ENCODE results near the gene FYB1. TPM values are rescaled to one million over a fixed set of nuclear protein-coding genes. Genes with fewer than 3 reads are reported as not detected.

Gene FYB1
- total RNA-seq, 2 experiments from 2014 or later, result 45.3 to 51.9 TPM

DNA sequence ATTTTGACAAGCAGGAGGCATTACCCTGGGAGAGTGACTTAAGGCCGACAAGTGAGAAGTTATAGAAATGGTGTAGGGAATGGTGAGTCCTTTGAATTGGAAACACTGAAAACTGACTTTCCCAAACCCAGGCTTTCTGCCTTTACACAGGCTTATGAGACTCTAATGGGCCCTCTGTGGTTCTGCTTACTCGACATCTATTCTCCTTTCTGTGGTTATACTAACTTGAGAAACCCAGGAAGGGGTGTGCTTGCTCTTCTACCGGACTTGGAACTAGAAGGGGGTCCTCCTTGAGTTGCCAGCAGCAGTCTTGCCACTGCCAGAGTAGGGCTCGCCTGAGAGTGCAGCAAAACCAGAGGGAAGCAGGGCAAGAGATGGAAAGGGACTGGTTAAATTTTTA lies 63.3 kb downstream of the FYB1 start:
- POLR2A ChIA-PET, result no interaction called here
- CTCF ChIA-PET, result no interaction called here

DNA sequence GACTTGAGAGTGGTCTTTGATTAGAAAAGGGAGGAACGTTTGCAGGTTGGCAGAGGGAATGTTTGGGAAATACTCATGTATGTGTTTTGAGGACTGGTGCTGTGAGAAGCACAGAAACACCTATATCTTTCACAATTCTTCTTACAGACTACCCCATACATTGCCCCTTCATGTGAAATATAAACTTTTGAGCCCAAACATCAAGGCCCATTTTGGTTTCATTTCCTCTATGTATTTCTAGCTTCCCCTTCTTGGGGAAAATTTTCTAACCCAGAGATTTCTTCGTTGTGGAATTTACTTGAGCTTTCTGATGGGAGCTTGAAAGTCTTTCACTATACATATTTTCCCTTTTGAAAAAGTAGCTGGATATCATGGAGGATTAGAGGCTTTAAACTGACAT lies 67.6 kb downstream of the FYB1 start:
- CTCF ChIA-PET, result interaction anchor here (0.9 kb wide), 3 partner anchors 37 to 66 kb away, joined by 3 read pairs; no protein-coding TSS in a partner anchor
- POLR2A ChIA-PET, result no interaction called here

DNA sequence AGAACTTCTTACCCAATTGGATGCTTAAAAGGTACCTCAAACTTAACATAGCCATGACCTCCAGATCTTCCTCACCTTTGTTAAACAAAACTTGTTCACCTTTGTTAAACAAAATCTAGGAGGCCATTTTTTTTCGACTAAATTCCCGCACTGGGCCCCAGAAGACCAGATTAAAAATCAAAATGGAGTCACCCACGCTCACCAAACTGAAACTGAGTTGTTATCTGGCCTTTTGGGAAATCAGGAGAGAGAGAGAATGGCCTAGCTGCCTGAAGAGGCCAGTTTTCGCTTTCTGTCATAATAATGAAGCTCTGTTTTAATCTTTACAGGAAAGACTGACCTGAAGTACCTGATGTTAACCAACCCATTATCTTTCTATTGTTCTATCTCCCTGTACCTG lies 69.4 kb downstream of the FYB1 start:
- CTCF ChIA-PET, result interaction anchor here (0.6 to 3.4 kb wide), 2 partner anchors 39 to 67 kb away, joined by 5 to 11 read pairs; no protein-coding TSS in a partner anchor
- POLR2A ChIA-PET, result no interaction called here

DNA sequence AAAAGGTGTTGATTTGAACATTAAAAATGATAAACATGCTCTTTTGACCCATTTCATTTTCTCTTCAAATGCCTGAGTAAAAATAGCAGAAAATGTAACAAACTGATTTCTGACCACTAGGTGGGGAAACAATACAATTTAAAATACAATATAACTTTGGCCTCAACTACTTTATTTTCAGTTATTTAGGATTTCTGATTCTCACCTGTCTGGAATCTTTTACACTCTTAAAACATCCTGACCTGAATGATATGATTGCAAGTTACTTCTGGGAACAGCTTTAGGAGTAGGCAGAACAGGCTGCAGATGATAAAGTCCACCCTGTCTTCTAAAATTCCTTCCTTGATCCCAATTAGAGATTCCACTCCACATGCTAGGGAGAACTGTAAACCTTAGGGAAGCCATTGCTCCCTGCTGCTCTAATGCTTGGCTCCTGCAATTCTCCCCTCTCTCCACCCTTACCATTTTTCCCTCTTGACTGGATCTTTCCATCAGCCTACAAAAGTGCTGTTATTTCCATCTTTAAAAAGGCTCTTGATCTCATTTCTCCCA lies 70.3 kb downstream of the FYB1 start:
- ChIA-PET CTCF (interaction anchor here (3.4 kb wide), 1 partner anchor 68 kb away, joined by 11 read pairs; no protein-coding TSS in a partner anchor), POLR2A (no interaction called here)

DNA sequence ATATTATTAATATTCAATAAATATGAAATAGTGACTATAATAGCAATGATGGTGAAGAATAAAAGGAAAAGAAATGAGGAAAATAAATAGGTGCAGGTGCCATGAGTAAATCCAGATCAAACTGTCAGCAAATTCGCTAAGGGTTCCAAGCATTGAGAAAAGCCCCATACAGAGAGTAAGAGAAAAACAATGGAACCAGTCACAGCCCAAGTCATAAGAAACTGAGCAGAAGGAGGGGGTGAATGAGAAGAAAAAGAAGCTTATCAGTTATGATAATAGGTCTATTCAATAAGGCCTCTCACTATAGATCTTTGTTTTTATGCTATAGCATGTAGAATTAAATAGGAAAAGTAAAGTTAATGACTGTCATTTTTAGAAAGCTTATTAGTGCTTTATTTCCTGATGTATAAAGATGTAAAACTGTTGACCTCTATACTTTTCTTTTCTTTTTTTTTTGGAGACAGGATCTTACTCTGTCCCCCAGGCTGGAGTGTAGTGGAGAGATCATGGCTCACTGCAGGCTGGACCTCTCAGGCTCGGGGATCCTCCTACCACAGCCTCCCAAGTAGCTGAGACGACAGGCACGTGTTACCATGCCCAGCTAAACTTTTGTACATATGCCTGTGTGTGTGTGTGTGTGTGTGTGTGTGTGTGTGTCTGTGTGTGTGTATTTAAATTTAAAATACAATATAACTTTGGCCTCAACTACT lies 72.4 kb downstream of the FYB1 start:
- ChIA-PET POLR2A (no interaction called here), CTCF (interaction anchor here (0.8 to 3.4 kb wide), 4 partner anchors 18 to 103 kb away, joined by 4 to 11 read pairs (median 4); no protein-coding TSS in a partner anchor)

DNA sequence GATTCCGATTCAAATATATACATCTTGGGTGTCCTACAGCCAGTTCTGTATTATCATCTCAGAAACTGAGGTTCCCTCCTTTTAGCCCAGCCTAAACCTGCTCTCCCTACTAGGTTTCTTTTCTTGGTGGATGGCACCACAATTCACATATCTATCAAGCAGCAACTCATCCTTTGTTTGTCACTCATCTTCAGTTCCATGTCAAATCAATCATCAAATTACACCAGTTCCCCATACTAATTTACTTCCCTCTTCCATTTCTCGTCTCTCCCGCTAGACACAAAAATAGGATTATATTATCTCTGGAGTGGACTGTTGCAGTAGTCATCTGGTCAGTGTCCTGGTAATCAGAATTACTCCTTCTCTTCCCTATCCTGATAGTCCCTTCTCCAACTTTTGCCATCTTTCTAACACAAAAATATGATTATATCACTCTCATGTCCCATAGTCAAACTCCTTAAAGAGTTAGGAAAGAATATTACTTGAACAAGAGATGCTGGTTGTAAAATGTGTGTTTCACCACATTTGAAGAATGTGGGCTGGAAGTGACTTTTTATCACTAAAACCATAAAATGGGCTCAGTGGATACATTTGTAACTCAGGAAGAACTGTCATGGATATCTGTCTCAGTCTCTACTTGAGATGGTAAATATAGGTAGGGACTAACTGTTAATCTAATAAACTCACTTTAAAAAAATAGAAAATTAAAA lies 76.1 kb downstream of the FYB1 start:
- ChIA-PET CTCF (interaction anchor here (0.9 kb wide), 1 partner anchor 63 kb away, joined by 3 read pairs; no protein-coding TSS in a partner anchor), POLR2A (no interaction called here)

DNA sequence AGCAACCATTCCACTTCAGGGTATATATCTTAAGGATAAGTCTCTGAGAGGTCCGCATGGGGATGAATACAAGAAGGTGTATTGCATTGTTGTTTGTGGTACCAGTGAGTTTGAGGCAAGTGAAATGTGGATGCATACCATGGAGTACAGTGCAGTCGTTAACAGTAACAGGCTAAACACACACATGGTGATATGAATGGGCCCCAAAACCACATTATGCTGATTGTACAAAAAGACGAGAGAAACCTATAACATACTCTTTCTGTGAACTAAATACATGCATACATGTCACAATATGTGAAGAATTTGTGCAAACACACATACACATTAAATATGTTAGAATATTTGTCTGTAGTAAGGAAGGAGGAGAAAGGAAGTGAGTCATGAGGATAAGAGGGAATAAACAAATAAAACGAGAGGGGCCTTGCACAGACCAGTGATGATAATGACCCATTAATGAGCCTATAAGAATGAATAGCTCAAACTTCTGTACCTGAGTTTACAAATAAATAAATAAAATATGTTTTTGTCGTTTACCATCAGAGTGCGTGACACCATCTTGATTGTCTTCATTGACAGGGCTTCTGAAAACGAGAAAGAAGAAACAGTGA lies 78.7 kb downstream of the FYB1 start:
- ChIA-PET CTCF (interaction anchor here (0.9 kb wide), 1 partner anchor 143 kb away, joined by 3 read pairs; no protein-coding TSS in a partner anchor), POLR2A (no interaction called here)

DNA sequence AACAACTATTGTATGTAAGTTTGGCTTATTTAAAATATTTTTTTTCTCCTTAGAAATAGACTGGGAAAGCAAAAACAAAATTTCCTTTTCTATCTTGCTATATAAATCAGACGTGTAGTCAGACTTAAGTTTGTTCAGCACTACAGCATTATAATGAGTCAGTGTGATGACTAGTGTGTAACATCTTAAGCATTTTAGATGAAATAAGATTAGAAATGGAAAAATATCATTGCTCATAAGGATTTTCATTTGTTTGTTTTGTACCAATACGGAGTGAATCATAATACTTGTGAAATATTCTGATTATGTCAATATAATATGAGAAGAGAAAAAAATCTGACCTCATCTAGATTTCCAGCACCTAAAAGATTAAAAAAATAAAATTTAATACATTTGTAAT lies 80.5 kb downstream of the FYB1 start:
- ChIA-PET CTCF (no interaction called here), POLR2A (no interaction called here)

DNA sequence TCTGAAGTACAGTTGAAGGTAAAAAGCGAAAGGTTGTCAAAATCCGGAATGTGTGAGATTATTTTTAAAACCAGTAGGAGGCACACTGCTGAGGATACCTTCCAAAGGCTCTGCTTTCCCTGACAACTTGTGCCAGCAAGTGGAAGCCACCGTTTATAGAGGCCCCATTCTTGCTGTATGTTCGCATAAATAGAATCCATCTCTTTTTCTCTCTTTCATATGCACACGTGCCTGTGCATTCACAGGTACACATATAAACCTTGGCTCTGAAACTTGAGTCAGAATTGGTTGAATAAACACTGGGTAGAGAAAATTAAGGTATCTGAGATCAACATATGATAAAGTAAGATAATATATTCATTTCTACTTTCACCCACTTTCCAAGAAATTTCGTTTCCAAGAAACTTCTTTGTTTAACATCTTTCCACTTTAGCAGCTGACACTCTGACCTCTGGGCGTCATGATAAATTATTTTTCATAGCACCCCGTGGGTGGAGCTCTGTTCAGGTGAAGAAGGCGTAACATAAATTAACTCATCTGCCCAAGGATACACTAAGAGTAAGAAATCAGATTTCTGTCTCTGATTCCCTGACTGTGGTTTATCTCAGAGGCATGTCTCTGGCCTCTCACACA lies 81.4 kb downstream of the FYB1 start:
- CTCF ChIA-PET, result no interaction called here
- POLR2A ChIA-PET, result no interaction called here

DNA sequence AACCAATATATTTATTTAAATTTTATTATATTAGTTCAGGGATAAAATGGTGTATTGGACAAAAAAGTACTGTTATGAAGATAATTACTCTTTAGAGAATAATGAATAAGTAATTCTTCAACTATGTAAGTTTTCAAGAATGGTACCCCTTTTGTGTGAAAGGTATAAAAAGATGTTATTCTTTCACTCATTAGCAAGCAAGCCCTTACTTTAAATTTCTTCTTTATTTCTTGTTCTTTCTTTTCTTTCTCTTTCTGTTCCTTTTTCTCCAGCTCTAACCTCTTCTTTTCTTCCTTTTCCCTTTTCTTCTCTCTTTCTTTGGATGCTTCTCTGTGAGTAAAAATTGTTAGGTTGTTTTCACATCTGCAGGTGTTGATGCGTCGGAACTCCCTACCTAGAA lies 82.0 kb downstream of the FYB1 start:
- ChIA-PET CTCF (no interaction called here), POLR2A (no interaction called here)

DNA sequence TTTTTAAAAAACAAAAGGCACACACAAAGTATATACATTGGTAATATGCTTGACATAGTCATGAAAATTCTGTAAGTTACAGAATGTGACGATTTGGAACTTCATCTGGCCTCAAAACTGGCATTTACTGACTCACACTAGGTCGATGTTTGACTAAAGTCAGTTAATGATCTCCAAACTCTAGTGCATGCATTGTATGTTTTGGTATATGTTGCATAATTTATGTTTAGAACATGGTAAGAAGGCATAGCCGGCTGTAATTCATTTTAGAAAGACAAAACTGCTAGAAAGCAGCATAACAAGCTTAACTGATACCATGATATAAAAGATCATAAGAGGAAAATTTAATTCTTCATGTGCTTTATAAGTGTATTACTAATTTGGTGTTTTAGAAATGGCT lies 86.6 kb downstream of the FYB1 start:
- CTCF ChIA-PET, result no interaction called here

DNA sequence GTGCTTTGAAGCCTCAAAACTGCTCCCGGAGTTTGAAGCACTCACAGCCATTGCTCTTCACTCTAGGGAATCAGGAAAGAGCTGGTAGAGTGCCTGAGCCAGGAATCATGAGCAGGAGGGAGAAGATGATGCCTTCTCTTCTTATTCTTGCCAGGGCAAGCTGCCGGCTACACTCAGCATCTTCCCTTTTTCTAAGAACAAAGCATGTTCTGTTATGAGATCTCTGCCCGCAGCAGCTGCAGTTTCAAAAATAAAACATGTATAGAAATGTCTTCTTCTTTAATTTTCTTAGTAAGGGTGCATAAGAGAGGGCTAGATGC lies 87.3 kb downstream of the FYB1 start:
- CTCF ChIA-PET, result no interaction called here
- POLR2A ChIA-PET, result no interaction called here

More for the DNA sequence above, 86.6 kb downstream of the FYB1 start:
- POLR2A ChIA-PET, result no interaction called here

DNA sequence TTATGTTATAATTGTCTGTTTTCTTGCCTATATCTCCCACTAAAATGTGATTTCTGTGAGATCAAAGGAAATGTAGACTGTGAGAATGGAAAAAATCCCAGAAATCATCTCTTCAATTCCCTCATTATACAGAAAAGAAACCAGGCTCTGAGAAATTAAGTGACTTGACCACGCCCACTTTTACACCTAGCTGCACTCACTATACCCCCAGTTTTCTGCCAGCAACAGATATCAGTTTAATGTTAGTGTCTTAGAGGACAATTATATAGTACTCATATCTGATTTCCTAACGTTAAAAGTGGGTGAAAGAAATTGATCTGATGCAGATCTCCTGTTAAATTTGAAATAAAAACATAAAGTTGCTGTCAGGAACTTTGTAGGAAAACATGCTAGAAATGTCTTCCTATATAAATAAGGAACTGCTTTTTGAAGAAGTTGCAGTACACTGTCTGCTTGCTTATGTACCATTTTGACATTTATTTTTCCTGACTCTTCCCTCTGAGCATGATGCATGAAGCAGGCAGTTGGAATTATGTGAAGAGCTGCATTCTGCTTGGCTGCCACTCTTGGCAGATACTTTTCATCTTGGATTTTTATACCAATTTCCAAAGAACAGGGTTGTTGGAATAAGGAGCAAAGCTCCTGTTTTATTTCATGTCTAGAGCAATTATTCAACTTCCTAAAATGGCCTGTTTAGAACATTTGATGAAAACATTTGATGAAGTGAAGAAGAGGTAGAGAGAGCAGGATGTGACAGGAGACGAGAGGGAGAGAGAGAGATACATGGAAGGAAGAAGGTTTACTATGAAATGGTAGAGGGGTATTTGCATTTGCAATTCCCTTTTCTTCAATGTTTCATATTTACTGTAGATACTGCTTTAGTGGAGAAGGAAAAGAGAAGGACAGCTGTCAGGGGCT lies 87.9 kb downstream of the FYB1 start:
- POLR2A ChIA-PET, result no interaction called here

DNA sequence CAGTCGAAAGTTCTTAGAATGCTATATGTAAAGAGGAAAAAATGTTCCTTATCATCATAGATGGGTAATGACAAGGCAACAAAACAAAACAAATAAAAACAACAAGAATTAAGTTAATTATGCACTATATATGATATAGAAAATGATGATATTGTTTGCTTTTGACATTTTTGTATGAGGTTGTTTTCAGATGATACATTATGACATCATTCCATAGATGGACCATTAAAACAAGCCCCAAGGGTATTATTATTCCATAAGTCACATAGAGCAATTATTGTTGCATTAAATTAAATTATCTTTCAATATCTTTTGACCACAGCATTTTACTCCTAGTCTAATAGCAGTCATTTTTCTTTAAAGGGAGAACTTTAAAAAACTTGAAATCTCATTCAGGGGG lies 88.6 kb downstream of the FYB1 start:
- POLR2A ChIA-PET, result no interaction called here

More for the DNA sequence above, 87.9 kb downstream of the FYB1 start:
- CTCF ChIA-PET, result no interaction called here

DNA sequence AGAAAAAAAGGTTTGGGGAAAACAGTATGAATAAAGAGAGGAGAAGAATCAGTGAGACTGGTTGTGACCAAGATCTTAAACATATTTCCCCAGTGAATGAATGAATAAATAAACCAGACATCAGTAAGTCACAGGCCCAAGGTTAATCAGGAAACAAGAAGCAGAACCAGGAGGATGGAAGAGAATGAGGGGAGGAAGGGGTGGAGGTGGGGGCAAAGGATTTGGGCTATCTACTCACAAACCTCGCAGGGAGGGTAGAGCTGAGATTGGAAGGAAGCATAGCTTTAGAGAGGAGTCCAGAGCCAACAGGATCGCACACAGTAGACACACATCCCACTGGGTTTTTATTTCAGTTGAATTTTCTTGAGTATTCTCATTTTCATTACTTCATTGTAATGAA lies 97.4 kb downstream of the FYB1 start:
- POLR2A ChIA-PET, result no interaction called here
- CTCF ChIA-PET, result no interaction called here

More for the DNA sequence above, 88.6 kb downstream of the FYB1 start:
- CTCF ChIA-PET, result no interaction called here

DNA sequence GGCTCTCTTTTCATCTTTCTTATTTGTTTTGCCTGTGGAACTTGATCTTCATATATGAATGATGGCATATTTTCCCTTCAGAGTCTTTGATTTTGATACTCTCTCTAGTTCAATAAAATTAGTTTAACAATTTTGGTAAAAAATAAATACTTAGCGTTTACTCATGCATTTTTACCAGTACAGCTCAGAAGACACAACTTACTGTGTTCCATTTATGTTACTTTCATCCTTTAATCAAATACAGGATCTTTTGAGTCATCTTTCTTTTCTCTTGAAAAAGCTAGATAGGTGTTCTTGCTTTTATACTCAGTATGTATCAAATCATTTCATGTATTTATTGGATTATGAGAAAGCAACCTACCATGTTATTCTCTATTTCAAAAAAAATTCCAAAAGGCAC lies 98.0 kb downstream of the FYB1 start:
- CTCF ChIA-PET, result no interaction called here
- POLR2A ChIA-PET, result no interaction called here

DNA sequence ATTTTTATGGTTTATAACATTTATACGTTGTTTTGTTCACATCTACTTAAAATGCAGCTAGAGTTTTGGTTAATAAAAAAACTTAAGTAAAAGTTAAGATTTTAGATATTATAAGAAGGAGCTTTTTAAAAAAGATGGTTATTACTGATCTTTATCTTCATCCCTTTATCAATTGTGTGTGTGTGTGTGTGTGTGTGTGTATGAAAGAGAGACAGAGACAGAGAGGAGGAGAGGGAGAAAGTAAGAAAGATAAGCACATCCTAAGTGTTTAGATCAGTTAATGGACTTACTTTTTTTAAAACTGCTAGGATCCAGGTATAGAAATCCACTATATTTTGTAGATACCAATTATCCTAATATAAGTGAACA lies 99.3 kb downstream of the FYB1 start:
- POLR2A ChIA-PET, result no interaction called here
- CTCF ChIA-PET, result interaction anchor here (0.9 to 1.6 kb wide), 2 partner anchors 98 to 163 kb away, joined by 3 read pairs; no protein-coding TSS in a partner anchor

DNA sequence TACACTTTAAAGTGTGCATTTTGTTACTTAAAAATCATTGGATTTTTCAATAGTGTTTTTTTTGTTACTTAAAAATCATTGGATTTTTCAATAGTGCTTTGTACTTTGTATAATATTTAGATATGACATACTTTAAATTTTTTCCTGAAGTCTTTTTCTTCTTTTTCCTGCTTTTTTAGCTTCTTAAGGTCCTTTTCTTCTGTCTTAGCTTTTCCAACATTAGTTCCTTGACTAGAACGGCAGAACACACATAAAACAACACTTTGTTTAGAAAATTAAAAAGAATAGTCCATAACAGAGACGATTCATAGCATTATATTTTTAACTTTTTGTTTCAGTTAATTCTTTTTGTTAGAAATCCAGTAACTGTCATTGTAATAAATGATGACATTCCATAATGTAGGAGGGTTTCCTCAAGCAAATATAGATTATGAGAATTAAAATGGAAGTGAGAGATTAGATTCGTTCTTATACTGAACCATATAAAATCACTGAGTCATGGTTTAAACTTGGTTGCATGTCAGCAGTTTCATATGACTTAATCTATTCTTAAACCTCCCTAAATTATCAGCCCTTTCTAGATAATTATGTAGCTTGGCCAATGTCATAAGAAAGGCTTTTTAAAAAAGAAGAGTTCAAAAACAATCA lies 99.8 kb downstream of the FYB1 start:
- ChIA-PET CTCF (interaction anchor here (0.9 to 1.6 kb wide), 2 partner anchors 98 to 163 kb away, joined by 3 read pairs; no protein-coding TSS in a partner anchor), POLR2A (no interaction called here)

DNA sequence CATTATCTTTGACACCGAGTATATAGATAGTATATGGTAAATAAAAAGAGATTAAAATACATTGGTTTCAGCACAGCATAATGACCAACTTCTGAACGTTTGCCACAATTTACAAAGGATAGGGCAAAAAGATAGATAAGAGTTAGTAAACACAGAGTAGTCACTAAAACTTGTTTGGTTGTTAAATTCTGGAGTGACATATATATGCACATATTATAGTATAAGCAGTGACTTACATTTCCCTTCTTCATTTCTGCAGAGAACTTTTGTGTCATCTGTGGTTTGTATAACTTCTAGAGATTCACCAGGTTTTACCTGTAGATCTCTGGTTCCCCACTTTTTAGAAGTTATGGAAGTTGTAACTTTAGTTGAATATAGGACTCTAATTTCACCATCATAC lies 100.7 kb downstream of the FYB1 start:
- POLR2A ChIA-PET, result no interaction called here
- CTCF ChIA-PET, result no interaction called here
